AG09319 (cell line): Measurements from ENCODE around the gene MON1B.

Source experiments
- DNase-seq: peaks from one replicate; pipeline ENCODE4 v3.0.0-alpha.2; 2010; ENCODE audit warnings: low read depth; ENCODE audit errors: extremely low read depth
- CTCF ChIP-seq: IDR thresholded peaks from 2 replicates; pipeline ENCODE4 v1.5.1; 2011; ENCODE audit warnings: low read depth, mild to moderate bottlenecking, inconsistent platforms, low read length, moderate library complexity

MON1B gene

GRCh38 chr16:77214411-77215138 is 23.6 kb downstream of the MON1B start:
- TF ChIP-seq CTCF: no peak
- DNase-seq: no peak

- no peak for TF ChIP-seq CTCF
Measured at GRCh38 chr16:77219437-77219836, 28.4 kb downstream of the MON1B start.

GRCh38 chr16:77220427-77220826 is 29.4 kb downstream of the MON1B start:
- DNase-seq: no peak
- no peak for TF ChIP-seq CTCF

More at GRCh38 chr16:77219437-77219836, 28.4 kb downstream of the MON1B start:
- no peak for DNase-seq

- no peak for TF ChIP-seq CTCF
- DNase-seq: no peak
Measured at GRCh38 chr16:77221482-77221881, 30.5 kb downstream of the MON1B start.

- DNase-seq: no peak
- TF ChIP-seq CTCF: no peak
Measured at GRCh38 chr16:77223184-77223583, 32.2 kb downstream of the MON1B start.

GRCh38 chr16:77225182-77225581 is 34.2 kb downstream of the MON1B start:
- TF ChIP-seq CTCF: no peak
- DNase-seq: no peak

GRCh38 chr16:77227745-77228144 is 36.8 kb downstream of the MON1B start:
- no peak for TF ChIP-seq CTCF
- DNase-seq: no peak
